ENCODE results near the gene PTPRCAP. TPM values are rescaled to one million over a fixed set of nuclear protein-coding genes. Genes with fewer than 3 reads are reported as not detected.

The PTPRCAP gene
- total and polyA plus RNA-seq, 9 of the 15 experiments (the other 6 are each of a cell fraction or from before 2014, with no cell fraction given), result 0.22 to 2.0 (median 1.1) TPM; not detected in 4

GRCh38 chr11:67420646-67421429, 16.6 kb downstream of the PTPRCAP start (continued):
- TF ChIP-seq SMAD4 (CRISPR knock-in tag; conservative IDR thresholded peaks at IDR 0.05) (peak; percentile 66; the same call in 1 of the 2 replicates), ILK (tag; IDR thresholded peaks at IDR 0.05; ENCODE audit: borderline replicate concordance, low read depth) (no peak), FOXJ3 (CRISPR knock-in tag; IDR thresholded peaks at IDR 0.05) (no peak), NCOA2 (IDR thresholded peaks at IDR 0.05; ENCODE audit: partially characterized antibody in 2 of 2) (no peak), ZNF140 (CRISPR knock-in tag; IDR thresholded peaks at IDR 0.05) (no peak), NFIX (CRISPR knock-in tag; IDR thresholded peaks at IDR 0.05; ENCODE audit: low read depth) (no peak), RAD21 (CRISPR knock-in tag; conservative IDR thresholded peaks at IDR 0.05 in 1 of 2, IDR thresholded peaks at IDR 0.05 in 1 of 2) (0 out of 4 replicates have a peak, but pooled peaks of 1 of the 2 experiments have one; percentile 9), KHSRP (IDR thresholded peaks at IDR 0.05) (no peak), HDAC6 (IDR thresholded peaks at IDR 0.05; ENCODE audit: low read depth, low read length) (no peak), ZNF639 (CRISPR knock-in tag; conservative IDR thresholded peaks at IDR 0.05 in 1 of 2, IDR thresholded peaks at IDR 0.05 in 1 of 2) (0 out of 4 replicates have a peak, but pooled peaks of 1 of the 2 experiments have one; percentile 29), RB1 (IDR thresholded peaks at IDR 0.05; ENCODE audit: low read depth) (peak; percentile 80; the same call in 1 of the 2 replicates), ZNF175 (CRISPR knock-in tag; IDR thresholded peaks at IDR 0.05; ENCODE audit: low read depth) (0 out of 2 replicates have a peak, but pooled peaks have one; percentile 32), PRMT5 (CRISPR knock-in tag; IDR thresholded peaks at IDR 0.05) (no peak), CBFA2T3 (IDR thresholded peaks at IDR 0.05) (no peak), HDAC2 (IDR thresholded peaks at IDR 0.05) (no peak), CHD4 (IDR thresholded peaks at IDR 0.05; ENCODE audit: insufficient read depth, insufficient replicate concordance, low read depth, low read length, poor library complexity, severe bottlenecking) (no peak), STAT5A (IDR thresholded peaks at IDR 0.05; ENCODE audit: borderline replicate concordance, low read length) (no peak), ZNF274 (IDR thresholded peaks at IDR 0.05; ENCODE audit: borderline replicate concordance, low read depth, low read length) (no peak), RAD51 (IDR thresholded peaks at IDR 0.05; ENCODE audit: borderline replicate concordance, low read depth) (no peak), ZFPM2 (CRISPR knock-in tag; IDR thresholded peaks at IDR 0.05) (no peak), CBX8 (IDR thresholded peaks at IDR 0.05; ENCODE audit: borderline replicate concordance, extremely low read depth, low read depth, low read length, poor library complexity, severe bottlenecking) (no peak), BHLHE40 (IDR thresholded peaks at IDR 0.05; ENCODE audit: low read length) (no peak), MXD1 (CRISPR knock-in tag; IDR thresholded peaks at IDR 0.05; ENCODE audit: borderline replicate concordance, poor library complexity, severe bottlenecking) (no peak), MTA3 (IDR thresholded peaks at IDR 0.05; ENCODE audit: borderline replicate concordance) (peak; percentile 50; the same call in 1 of the 2 replicates), SRSF3 (IDR thresholded peaks at IDR 0.05; ENCODE audit: insufficient read depth, low read length) (no peak), PHF20 (IDR thresholded peaks at IDR 0.05; ENCODE audit: partially characterized antibody) (no peak)
